ENCODE data around the gene PTGES2.
A peak's percentile ranks its signal among the peaks of the same experiment; 100 is the strongest.
"Not testable (repeated sequence)": the region's sequence is repeated elsewhere in the genome, so short reads cannot be mapped to it uniquely, and the experiment has no call there.

PTGES2 gene

GRCh38 chr9:128118472-128118857 lies 9.1 kb downstream of the PTGES2 start:
- DNase-seq = no peak

GRCh38 chr9:128117613-128118471 lies 9.7 kb downstream of the PTGES2 start:
- peak; percentile 96 for DNase-seq

GRCh38 chr9:128116104-128117083 lies 11.1 kb downstream of the PTGES2 start:
- no peak for DNase-seq

GRCh38 chr9:128115187-128116103 lies 12.1 kb downstream of the PTGES2 start:
- no peak for DNase-seq

DNA sequence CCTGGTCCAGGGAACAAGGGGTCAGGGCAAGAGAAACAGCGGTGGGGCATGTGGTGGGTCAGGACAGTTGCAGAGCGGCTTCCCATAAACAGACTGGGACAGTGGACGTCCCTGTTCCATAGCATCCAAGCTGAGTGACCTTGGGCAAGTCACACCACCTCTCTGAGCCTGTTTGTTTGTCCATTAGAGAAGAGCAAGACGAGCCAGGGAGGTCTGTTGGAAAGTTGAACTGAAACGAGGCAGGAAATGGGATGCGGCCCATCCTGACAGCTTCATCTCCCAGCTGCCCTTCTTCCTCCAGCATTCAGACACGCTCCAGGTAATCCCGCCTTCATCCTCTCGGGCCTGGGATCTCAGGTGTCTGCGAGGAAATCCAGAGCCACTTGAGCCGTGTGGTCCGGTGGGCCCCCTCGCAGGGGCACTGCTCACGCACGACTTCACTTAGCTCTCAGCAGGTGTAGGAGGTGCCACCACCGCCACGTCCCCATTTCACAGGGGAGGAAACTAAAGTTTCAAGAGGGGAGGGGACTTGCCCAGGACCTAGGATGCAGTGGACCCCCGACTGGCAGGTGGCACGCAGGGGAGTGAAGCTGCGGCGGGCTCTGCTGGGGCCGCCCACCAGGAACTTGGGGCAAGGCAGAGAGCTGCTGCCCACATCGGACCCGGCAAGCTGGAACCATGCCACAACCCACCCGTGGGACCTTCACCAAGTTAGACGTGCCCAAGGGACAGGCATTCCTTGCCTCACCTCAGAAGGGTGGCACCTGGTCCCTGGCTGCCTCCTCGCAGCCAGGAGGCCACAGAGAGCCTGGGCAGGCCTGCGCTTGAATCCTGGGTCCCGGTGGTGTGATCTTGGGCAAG lies 13.0 kb downstream of the PTGES2 start:
- no peak for DNase-seq

- DNase-seq = no peak
Measured at GRCh38 chr9:128113526-128114325, 13.8 kb downstream of the PTGES2 start.

DNA sequence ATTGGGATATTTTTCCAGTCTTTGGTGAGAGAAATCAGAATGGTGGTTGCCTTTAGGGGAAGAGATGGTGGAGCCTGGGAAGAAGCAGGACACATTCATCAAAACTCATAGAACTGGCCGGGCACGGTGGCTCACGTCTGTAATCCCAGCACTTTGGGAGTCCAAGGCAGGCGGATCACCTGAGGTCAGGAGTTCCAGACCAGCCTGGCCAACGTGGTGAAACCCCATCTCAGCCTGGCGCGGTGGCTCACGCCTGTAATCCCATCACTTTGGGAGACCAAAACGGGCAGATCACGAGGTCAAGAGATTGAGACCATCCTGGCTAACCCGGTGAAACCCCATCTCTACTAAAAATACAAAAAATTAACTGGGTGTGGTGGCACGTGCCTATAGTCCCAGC lies 15.8 kb downstream of the PTGES2 start:
- DNase-seq = not testable (repeated sequence)

GRCh38 chr9:128109050-128109709 lies 18.3 kb downstream of the PTGES2 start:
- DNase-seq = no peak

DNA sequence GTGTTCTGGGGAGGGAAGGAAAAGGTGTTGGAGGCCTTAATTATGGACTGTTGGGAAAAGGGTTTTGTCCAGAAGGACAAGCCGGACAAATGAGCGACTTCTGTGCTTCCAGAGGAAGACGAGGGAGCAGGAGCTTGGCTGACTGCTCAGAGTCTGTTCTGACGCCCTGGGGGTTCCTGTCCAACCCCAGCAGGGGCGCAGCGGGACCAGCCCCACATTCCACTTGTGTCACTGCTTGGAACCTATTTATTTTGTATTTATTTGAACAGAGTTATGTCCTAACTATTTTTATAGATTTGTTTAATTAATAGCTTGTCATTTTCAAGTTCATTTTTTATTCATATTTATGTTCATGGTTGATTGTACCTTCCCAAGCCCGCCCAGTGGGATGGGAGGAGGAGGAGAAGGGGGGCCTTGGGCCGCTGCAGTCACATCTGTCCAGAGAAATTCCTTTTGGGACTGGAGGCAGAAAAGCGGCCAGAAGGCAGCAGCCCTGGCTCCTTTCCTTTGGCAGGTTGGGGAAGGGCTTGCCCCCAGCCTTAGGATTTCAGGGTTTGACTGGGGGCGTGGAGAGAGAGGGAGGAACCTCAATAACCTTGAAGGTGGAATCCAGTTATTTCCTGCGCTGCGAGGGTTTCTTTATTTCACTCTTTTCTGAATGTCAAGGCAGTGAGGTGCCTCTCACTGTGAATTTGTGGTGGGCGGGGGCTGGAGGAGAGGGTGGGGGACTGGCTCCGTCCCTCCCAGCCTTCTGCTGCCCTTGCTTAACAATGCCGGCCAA lies 19.1 kb downstream of the PTGES2 start:
- no peak for DNase-seq

GRCh38 chr9:128107468-128108268 lies 19.9 kb downstream of the PTGES2 start:
- no peak for DNase-seq

GRCh38 chr9:128106940-128107467 lies 20.5 kb downstream of the PTGES2 start:
- DNase-seq = no peak

DNA sequence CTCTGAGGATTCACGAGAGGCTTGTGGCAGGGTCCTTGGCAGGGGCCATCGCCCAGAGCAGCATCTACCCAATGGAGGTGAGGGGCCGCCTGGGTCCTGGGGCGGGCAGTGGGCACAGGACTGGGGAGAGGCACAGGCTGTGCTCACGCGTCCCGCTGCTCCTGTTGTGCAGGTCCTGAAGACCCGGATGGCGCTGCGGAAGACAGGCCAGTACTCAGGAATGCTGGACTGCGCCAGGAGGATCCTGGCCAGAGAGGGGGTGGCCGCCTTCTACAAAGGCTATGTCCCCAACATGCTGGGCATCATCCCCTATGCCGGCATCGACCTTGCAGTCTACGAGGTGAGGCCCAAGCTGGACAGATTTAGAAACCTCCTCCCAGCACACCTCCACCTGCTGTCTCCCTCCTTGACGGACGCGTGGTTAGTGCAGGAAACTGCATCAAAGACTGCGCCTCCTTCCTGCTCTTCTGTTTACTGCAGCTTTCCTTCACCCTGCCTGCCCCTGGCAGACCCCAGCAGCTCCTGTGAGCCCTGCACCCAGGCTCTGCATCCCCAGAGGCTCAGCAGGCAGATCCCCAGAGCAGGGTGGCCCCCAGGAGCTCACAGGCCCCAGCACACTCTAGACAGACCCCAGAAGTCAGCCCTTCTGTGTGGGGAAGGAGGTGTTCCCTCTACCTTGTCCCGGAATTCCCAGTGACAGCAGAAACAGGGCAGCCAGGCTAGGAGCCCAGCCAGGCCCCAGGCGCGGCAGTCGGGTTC lies 21.2 kb downstream of the PTGES2 start:
- DNase-seq = no peak

DNA sequence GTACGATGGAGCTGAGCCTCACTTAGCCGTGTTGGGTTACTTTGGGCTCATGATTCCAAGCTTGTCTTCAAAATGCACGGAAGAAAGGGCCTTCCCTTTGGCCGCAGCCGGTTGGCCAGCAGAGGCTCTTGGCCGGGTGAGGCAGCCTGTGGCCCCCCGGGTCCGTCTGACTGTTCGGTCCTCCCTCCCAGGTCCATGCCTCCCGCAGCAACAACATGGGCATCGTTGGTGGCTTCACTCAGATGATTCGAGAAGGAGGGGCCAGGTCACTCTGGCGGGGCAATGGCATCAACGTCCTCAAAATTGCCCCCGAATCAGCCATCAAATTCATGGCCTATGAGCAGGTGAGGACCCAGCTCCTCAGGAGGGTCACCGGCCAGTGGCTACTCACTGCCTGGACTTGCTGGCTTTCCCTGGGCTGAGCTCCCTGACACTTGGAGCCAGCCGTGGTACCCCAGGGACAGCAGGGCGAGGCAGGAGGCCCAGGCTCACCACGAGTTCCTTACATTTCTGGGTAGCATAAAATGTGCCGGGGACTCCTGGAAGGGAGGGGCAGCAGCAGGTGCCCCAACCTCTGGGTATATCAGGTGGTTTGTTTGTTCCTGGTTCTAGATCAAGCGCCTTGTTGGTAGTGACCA lies 21.9 kb downstream of the PTGES2 start:
- DNase-seq = no peak

DNA sequence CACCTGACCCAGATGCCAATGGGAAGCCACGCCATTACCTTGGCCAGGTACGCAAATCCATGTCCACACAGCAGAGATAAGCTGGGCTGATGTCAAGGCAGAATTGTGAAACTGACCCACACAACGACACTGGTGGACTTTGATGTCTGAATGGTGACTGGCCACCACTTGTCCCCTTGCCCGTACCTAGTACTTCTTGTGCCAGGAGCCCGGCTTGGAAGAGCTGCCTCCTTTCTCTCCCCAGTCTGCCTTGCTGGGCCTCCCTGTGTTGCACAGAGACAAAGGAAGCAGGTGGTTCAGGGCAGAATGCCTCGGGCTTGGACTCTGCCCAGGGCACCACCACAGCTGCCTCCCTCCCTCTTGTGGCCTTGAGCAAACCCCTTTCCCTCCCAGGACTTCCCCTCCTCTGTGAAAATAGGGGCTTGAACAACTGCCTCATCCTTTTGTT lies 23.3 kb downstream of the PTGES2 start:
- DNase-seq = no peak

- DNase-seq = peak; percentile 44
Measured at GRCh38 chr9:128103589-128103962, 24.0 kb downstream of the PTGES2 start.

DNA sequence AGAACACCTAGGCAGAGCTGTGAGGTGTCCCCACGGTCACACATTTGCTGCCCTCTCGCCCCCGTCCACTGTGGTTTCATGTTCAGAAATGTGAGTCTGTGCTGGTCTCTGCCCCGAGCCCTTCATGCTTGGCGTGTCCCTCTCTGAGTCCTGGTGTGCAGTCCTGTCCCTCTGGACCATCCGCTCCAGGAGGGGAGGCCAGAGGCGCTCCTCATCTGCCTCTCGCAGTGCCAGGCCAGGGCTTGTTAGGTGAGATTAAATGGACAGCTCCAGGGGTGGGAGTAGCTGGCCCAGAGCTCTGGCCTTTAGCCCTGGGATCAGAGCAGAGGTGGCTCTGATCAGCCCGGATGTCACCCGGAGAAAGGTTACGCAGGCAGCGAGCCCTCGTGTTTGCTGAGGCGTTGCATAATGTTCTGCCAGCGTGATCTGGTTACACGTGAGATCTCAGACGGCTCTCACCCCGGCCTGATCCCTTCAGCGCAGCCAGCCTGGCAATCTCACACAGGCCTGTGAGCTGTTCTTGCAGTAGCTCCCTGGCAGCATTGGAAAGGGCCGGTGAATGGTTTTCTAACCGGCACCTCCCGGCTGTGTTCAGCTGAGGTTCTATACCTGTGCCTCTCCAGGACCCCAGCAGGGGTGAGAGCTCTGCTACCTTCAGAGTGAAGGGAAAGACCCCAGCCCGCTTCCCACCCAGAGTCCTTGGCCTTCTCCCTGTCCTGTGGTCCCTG lies 24.5 kb downstream of the PTGES2 start:
- DNase-seq = no peak

Measured in activated naive CD4-positive, alpha-beta T cell treated with anti-CD3 and anti-CD28 coated beads, Interleukin-2, amount 50 U/mL, for 16 hours (primary cell).